WERI-Rb-1 (cell line): ENCODE measurements around the gene SNX15.

Source experiments
- DNase-seq: peaks from one replicate; pipeline ENCODE4 v3.0.0-alpha.2; 2020
- H3K27ac ChIP-seq: fragments of 250-450 bp; sonication (Bioruptor Pico); 2 replicates; pipeline ENCODE4 v1.5.1; 2020; ENCODE audit warnings: mild to moderate bottlenecking, moderate library complexity
- H3K27me3 ChIP-seq: fragments of 250-450 bp; sonication (Bioruptor Pico); 2 replicates; pipeline ENCODE4 v1.5.1; 2021; ENCODE audit warnings: mild to moderate bottlenecking, low read depth, moderate library complexity; ENCODE audit not compliant: insufficient read depth, severe bottlenecking
- H3K36me3 ChIP-seq: fragments of 250-450 bp; sonication (Bioruptor Pico); 2 replicates; pipeline ENCODE4 v1.5.1; 2020; ENCODE audit warnings: mild to moderate bottlenecking, moderate library complexity
- H3K4me3 ChIP-seq: 2 replicates; pipeline ENCODE4 v1.5.1; 2011; ENCODE audit warnings: low read depth, mild to moderate bottlenecking, control low read depth, low read length
- H3K9me3 ChIP-seq: fragments of 250-450 bp; sonication (Bioruptor Pico); 2 replicates; pipeline ENCODE4 v1.5.1; 2021; ENCODE audit warnings: mild to moderate bottlenecking, moderate library complexity; ENCODE audit not compliant: severe bottlenecking
- TF ChIP-seq, protein P1 (sequence below): IDR thresholded peaks from 2 replicates; pipeline ENCODE4 v1.5.1; 2011; ENCODE audit warnings: low read depth, mild to moderate bottlenecking, control low read depth, inconsistent platforms, low read length

SNX15 gene

DNA sequence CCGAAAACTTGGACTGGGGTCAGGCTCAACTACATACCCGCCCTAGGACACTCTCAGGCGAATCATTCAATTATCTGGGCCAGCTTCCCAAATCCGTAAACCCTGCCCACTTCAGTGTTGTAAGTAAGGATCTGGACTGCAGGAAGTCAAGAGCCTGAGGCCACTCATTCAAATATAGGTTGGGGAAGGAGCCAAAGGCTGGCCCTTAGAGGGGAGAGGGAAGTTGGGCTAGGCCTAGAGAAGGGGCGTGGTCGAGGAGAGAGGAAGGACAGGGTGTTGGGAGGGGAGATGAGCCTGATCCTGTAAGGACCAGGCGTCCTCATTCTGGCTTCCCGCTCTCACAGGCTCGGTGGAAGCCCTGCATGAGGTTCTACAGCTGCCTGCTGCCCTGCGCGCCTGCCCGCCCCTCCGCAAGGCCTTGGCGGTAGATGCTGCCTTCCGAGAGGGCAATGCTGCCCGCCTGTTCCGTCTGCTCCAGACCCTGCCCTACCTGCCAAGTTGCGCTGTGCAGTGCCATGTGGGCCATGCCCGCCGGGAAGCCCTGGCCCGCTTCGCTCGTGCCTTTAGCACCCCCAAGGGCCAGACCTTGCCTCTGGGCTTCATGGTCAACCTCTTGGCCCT is 16.8 kb downstream of the SNX15 start:
- TF ChIP-seq, protein P1, sequence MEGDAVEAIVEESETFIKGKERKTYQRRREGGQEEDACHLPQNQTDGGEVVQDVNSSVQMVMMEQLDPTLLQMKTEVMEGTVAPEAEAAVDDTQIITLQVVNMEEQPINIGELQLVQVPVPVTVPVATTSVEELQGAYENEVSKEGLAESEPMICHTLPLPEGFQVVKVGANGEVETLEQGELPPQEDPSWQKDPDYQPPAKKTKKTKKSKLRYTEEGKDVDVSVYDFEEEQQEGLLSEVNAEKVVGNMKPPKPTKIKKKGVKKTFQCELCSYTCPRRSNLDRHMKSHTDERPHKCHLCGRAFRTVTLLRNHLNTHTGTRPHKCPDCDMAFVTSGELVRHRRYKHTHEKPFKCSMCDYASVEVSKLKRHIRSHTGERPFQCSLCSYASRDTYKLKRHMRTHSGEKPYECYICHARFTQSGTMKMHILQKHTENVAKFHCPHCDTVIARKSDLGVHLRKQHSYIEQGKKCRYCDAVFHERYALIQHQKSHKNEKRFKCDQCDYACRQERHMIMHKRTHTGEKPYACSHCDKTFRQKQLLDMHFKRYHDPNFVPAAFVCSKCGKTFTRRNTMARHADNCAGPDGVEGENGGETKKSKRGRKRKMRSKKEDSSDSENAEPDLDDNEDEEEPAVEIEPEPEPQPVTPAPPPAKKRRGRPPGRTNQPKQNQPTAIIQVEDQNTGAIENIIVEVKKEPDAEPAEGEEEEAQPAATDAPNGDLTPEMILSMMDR, result no peak
- H3K27me3 ChIP-seq, result no peaks in the 10 kb centered on the region
- no peak overlapping the region for H3K27ac ChIP-seq
- DNase-seq, result no peak
- no peaks in the 10 kb centered on the region for H3K9me3 ChIP-seq
- H3K4me3 ChIP-seq, result no peak overlapping the region
- peaks cover 45% of the 10 kb centered on the region for H3K36me3 ChIP-seq

DNA sequence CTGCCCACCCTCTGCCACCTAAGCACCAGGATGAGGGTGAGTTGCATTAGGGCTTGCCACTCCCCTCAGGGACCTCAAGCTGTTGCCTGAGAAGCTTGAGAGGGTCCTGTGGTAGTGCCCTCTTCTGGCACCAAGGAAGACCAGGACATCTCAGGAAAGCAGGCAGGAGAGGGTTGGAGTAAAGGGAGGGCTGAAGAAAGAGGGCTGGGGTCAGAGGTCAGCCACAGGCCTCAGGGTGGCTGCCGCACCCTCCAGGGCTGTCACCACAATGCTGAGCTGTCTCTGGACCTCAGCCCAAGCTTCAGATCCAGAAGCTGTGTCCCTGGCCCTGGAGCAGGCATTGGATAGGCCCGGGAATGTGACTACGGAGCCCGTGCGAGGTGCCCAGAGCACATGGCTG is 17.8 kb downstream of the SNX15 start:
- Histone ChIP-seq H3K27me3 (no peaks in the 10 kb centered on the region), H3K27ac (no peak overlapping the region), H3K36me3 (peaks cover 41% of the 10 kb centered on the region), H3K4me3 (no peak overlapping the region), H3K9me3 (no peaks in the 10 kb centered on the region)
- TF ChIP-seq, protein P1, result no peak
- no peak for DNase-seq

DNA sequence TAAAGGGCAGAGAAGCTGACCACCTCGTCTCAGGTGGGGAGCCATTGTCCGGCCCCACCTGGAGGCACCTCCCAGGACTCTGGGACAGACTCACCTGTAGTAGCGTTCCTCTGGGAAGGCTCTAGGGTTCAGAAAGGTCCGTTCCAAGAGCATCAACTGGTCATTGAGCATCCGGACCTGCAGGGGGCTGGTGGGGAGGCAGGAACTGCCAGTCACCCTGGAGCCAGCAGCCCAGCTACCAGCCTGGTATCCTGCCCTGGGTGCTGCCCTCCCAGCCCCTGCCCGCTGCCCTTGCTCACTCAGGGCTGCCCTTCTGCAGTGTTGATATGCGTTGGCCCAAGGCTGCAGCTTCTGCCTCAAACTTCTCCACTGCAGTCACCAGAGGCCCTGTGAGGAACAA is 18.5 kb downstream of the SNX15 start:
- Histone ChIP-seq H3K27ac (no peak overlapping the region), H3K4me3 (no peak overlapping the region), H3K36me3 (peaks cover 41% of the 10 kb centered on the region), H3K9me3 (no peaks in the 10 kb centered on the region), H3K27me3 (no peaks in the 10 kb centered on the region)
- DNase-seq, result no peak
- TF ChIP-seq, protein P1, result no peak

DNA sequence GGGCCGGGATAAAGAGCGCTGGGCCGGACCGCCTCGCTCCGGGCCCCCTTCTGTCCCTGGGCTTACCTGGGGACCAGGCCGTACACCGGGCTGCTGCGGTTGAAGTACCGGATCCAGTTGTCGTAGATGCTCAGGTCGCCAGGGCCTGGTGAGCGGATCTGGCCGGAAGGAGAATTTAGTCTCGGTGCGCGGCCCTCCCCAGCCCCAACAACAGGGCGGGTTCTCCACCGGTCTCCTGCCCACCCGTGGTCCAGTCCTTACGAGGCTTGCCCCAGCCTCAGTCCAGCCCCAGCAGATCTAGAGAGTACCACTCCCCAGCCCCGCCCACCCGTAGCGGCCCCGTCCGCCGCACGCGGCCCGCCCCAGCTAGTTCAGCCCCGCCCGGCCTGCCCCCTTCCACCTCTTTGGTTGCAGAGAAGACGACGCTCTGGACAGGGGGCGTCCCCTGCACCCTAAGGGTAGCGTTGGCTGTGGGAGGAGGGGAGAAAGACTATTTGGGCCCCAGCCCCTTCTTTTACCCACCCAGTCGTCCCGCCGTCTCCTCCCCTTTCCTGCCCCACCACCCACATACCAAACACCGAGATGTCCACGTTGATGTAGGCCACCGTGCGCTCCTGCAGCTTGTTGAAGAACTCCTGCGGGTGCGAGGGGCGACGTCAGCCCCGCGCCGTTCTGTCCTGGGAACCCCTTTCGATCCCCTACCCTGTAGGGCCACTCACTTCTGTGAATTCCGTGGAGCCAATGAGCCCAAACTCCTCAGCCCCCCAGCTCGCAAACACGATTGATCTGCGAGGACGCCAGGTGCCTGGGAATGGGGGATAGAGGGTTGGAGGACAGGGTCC is 20.6 kb downstream of the SNX15 start:
- Histone ChIP-seq H3K4me3 (no peak overlapping the region), H3K36me3 (peaks cover 36% of the 10 kb centered on the region), H3K9me3 (no peaks in the 10 kb centered on the region), H3K27me3 (no peaks in the 10 kb centered on the region), H3K27ac (no peak overlapping the region)
- TF ChIP-seq, protein P1, result no peak
- DNase-seq, result no peak

DNA sequence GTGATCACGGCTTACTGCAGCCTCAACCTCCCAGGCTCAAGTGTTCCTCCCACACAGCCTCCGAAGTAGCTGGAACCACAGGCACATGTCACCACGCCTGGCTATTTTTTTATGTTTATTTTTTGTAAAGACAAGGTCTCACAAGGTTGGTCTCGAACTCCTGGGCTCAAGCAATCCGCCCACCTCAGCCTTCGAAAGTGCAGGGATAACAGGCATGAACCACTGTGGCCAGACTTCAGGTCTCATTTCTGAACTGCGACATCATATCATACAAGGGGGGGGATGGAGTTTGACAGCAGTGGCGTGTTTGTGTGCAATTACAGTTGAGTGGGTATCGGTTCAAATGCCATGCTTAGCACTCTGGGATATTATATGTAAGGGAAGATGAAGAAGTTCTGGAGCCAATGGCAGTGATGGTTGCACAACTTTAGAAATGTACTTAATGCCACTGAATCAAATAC is 24.2 kb downstream of the SNX15 start:
- no peak overlapping the region for H3K27ac ChIP-seq
- H3K27me3 ChIP-seq, result no peaks in the 10 kb centered on the region
- H3K9me3 ChIP-seq, result no peaks in the 10 kb centered on the region
- TF ChIP-seq, protein P1, result no peak
- DNase-seq, result no peak
- H3K4me3 ChIP-seq, result no peak overlapping the region
- H3K36me3 ChIP-seq, result peaks cover 2% of the 10 kb centered on the region
